K562 (cell line): Measurements from ENCODE around the gene ZNF593OS. TPM values are rescaled to one million over a fixed set of nuclear protein-coding genes. Genes with fewer than 3 reads are reported as not detected.
A peak's percentile ranks its signal among the peaks of the same experiment; 100 is the strongest.

ENCODE experiments used
- BCL6 ChIP-seq: fragments of 250-450 bp; sonication (Bioruptor Pico); IDR thresholded peaks from 2 replicates; pipeline ENCODE4 v1.4.0; 2020
- BRD4 ChIP-seq: fragments of 200-600 bp; sonication (generic); IDR thresholded peaks from 2 replicates; pipeline ENCODE4 v1.6.1; 2017; ENCODE audit warnings: inconsistent platforms
- HDGF ChIP-seq: fragments of 450-650 bp; IDR thresholded peaks from 2 replicates; pipeline ENCODE4 v1.6.1; 2016
- HLTF ChIP-seq: fragments of 450-650 bp; IDR thresholded peaks from 2 replicates; pipeline ENCODE4 v1.6.1; 2016
- MBD2 ChIP-seq: sonication (generic); IDR thresholded peaks from 2 replicates; pipeline ENCODE4 v1.6.1; 2016; ENCODE audit warnings: low read depth, borderline replicate concordance
- MCM3 ChIP-seq: fragments of 450-650 bp; IDR thresholded peaks from 2 replicates; pipeline ENCODE4 v1.6.1; 2016
- PCBP1 ChIP-seq: fragments of 200-400 bp; formaldehyde crosslinking; IDR thresholded peaks from 2 replicates; pipeline ENCODE4 v1.6.1; 2018; ENCODE audit warnings: mild to moderate bottlenecking, low read depth, low read length; ENCODE audit not compliant: poor library complexity, severe bottlenecking
- PTBP1 ChIP-seq: fragments of 200-400 bp; formaldehyde crosslinking; IDR thresholded peaks from 2 replicates; pipeline ENCODE4 v1.6.1; 2017; ENCODE audit warnings: low read depth, low read length
- RBBP5 ChIP-seq: fragments of 200-600 bp; sonication (generic); IDR thresholded peaks from 2 replicates; pipeline ENCODE4 v1.6.1; 2012; ENCODE audit warnings: borderline replicate concordance, mild to moderate bottlenecking, low read length, control low read depth, inconsistent platforms; ENCODE audit not compliant: insufficient read depth, poor library complexity, severe bottlenecking
- ZBTB17 ChIP-seq: fragments of 450-650 bp; formaldehyde crosslinking; IDR thresholded peaks from 2 replicates; pipeline ENCODE4 v1.4.0; 2020; ENCODE audit warnings: mild to moderate bottlenecking
- ZEB2 ChIP-seq: fragments of 450-650 bp; IDR thresholded peaks from 2 replicates; pipeline ENCODE4 v1.6.1; 2016
- ZNF507 ChIP-seq: conservative IDR thresholded peaks from 2 replicates; pipeline ENCODE4 v1.6.1; 2017; ENCODE audit warnings: missing genetic modification characterization, missing compliant biosample characterization
- polyA plus RNA-seq, 8 experiments: library from polyadenylated mRNA; depleted of rRNA in 4 of 8; stranded (reverse) in 5 of 8; unstranded in 3 of 8; fragments of >200 nt; fragmentation: Nextera tagmentation in 2 of 8; fragmentation: Illumina TruSeq in 1 of 8; extraction: Ambion mirVana in 2 of 8; extraction: Trizol in 1 of 8; gene quantifications; 2 replicates each; pipeline versions ENCODE4 v1.2.1 to v1.2.3, GENCODE V29; 2011 to 2014; ENCODE audit warnings: inconsistent platforms in 1 of 8, missing spikeins in 1 of 8
- total RNA-seq, 7 experiments: library from RNA; depleted of rRNA in 6 of 7; stranded (reverse); fragments of >200 nt in 6 of 7; fragmentation: Illumina TruSeq in 2 of 7; extraction: Trizol in 2 of 7; gene quantifications; 2 replicates each; pipeline versions ENCODE4 v1.2.1 to v1.2.3, GENCODE V29; 2011 to 2021; ENCODE audit warnings: low replicate concordance in 1 of 7
- TF ChIP-seq, protein P1 (sequence below), 2 experiments: fragments of 450-650 bp; formaldehyde crosslinking in 1 of 2; IDR thresholded peaks; 2 replicates each; pipeline versions ENCODE4 v1.4.0 to v1.6.1; 2014 to 2020; ENCODE audit warnings: mild to moderate bottlenecking in 2 of 2, borderline replicate concordance in 1 of 2, low read depth in 1 of 2
- TF ChIP-seq, protein P2 (sequence below): sonication (generic); formaldehyde crosslinking; IDR thresholded peaks from 2 replicates; pipeline ENCODE4 v1.8.0; 2022; ENCODE audit warnings: mild to moderate bottlenecking, missing genetic modification reagents
- TF ChIP-seq, protein P3 (sequence below), 2 experiments: fragments of 450-650 bp in 1 of 2; sonication (generic) in 1 of 2; formaldehyde crosslinking in 1 of 2; IDR thresholded peaks in 1 of 2; conservative IDR thresholded peaks in 1 of 2; 2 replicates each; pipeline versions ENCODE4 v1.6.1 to v1.8.1; 2016 to 2023; ENCODE audit warnings: mild to moderate bottlenecking in 2 of 2, moderate library complexity in 2 of 2, inconsistent platforms in 1 of 2, missing genetic modification reagents in 1 of 2
- TF ChIP-seq, protein P4 (sequence below), 2 experiments: fragments of 450-650 bp; IDR thresholded peaks; 2 replicates each; pipeline ENCODE4 v1.6.1; 2016

Gene ZNF593OS
- total and polyA plus RNA-seq, 9 of the 15 experiments (the other 6 are each of a cell fraction or from before 2014, with no cell fraction given): 0.24 to 0.27 TPM; not detected in 7

DNA sequence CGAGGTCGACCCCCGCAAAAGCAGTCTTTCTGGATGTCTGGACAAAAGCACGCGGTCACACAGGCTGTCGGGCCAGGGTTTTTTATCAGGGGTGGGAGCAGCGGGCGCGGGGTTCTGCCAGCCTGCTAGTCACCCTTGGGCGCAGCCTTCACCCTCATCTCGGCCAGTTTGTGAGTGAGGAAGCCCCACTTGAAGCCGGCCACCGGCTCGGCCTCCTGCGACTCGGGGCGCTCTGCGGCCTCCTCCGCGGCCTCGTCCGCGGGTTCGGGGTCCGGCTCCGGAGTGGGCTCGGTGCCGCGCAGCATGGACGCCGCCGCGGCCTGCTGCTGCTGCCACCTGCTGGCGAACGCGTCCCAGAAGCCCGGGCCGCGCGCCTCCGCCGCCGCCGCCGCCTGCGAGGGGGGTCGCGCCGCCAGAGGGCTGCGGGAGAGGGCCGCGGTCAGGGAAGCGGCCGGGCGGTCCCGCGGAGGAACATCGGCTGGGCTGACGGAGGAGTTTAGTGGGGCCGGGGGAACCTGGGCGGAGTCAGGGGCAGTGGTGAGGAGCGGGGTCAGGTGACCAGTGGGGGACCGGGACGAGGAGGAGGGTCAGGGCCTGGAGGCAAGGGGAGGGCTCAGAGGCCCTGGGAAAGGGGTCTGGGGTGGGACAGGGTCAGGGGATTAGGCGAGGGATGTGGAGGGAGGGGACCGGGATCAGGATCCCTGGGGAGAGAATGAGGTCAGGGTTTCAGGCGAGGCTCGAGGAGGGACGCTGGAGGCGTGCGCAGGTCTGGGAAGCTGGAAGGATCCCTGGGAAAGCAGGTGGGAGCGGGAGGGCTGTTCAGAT lies 7.4 kb downstream of the ZNF593OS start (continued):
- TF ChIP-seq, protein P1, sequence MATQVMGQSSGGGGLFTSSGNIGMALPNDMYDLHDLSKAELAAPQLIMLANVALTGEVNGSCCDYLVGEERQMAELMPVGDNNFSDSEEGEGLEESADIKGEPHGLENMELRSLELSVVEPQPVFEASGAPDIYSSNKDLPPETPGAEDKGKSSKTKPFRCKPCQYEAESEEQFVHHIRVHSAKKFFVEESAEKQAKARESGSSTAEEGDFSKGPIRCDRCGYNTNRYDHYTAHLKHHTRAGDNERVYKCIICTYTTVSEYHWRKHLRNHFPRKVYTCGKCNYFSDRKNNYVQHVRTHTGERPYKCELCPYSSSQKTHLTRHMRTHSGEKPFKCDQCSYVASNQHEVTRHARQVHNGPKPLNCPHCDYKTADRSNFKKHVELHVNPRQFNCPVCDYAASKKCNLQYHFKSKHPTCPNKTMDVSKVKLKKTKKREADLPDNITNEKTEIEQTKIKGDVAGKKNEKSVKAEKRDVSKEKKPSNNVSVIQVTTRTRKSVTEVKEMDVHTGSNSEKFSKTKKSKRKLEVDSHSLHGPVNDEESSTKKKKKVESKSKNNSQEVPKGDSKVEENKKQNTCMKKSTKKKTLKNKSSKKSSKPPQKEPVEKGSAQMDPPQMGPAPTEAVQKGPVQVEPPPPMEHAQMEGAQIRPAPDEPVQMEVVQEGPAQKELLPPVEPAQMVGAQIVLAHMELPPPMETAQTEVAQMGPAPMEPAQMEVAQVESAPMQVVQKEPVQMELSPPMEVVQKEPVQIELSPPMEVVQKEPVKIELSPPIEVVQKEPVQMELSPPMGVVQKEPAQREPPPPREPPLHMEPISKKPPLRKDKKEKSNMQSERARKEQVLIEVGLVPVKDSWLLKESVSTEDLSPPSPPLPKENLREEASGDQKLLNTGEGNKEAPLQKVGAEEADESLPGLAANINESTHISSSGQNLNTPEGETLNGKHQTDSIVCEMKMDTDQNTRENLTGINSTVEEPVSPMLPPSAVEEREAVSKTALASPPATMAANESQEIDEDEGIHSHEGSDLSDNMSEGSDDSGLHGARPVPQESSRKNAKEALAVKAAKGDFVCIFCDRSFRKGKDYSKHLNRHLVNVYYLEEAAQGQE (IDR thresholded peaks at IDR 0.05; ENCODE audit: borderline replicate concordance): peak; percentile 64
- TF ChIP-seq, protein P1 (CRISPR knock-in tag; IDR thresholded peaks at IDR 0.05; ENCODE audit: low read depth): no peak
- TF ChIP-seq ZNF507 (tag): no peak
- TF ChIP-seq ZBTB17 (CRISPR knock-in tag): peak; percentile 45; the same call in 1 of the 2 replicates
- 0 out of 2 replicates have a peak, but pooled peaks have one; percentile 60 for TF ChIP-seq HDGF
- TF ChIP-seq MBD2: no peak
- TF ChIP-seq PCBP1: peak; percentile 66
- 0 out of 2 replicates have a peak, but pooled peaks have one; percentile 54 for TF ChIP-seq PTBP1
- no peak for TF ChIP-seq BRD4
- TF ChIP-seq, protein P2, sequence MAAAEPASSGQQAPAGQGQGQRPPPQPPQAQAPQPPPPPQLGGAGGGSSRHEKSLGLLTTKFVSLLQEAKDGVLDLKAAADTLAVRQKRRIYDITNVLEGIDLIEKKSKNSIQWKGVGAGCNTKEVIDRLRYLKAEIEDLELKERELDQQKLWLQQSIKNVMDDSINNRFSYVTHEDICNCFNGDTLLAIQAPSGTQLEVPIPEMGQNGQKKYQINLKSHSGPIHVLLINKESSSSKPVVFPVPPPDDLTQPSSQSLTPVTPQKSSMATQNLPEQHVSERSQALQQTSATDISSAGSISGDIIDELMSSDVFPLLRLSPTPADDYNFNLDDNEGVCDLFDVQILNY (CRISPR knock-in tag): no peak
- TF ChIP-seq ZEB2: no peak
- 0 out of 2 replicates have a peak, but pooled peaks have one; percentile 17 for TF ChIP-seq HLTF
- no peak for TF ChIP-seq MCM3
- TF ChIP-seq RBBP5: no peak
- TF ChIP-seq, protein P3, sequence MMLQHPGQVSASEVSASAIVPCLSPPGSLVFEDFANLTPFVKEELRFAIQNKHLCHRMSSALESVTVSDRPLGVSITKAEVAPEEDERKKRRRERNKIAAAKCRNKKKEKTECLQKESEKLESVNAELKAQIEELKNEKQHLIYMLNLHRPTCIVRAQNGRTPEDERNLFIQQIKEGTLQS (IDR thresholded peaks at IDR 0.05): no peak
- TF ChIP-seq, protein P3 (CRISPR knock-in tag; conservative IDR thresholded peaks at IDR 0.05): no peak
- TF ChIP-seq, protein P4, sequence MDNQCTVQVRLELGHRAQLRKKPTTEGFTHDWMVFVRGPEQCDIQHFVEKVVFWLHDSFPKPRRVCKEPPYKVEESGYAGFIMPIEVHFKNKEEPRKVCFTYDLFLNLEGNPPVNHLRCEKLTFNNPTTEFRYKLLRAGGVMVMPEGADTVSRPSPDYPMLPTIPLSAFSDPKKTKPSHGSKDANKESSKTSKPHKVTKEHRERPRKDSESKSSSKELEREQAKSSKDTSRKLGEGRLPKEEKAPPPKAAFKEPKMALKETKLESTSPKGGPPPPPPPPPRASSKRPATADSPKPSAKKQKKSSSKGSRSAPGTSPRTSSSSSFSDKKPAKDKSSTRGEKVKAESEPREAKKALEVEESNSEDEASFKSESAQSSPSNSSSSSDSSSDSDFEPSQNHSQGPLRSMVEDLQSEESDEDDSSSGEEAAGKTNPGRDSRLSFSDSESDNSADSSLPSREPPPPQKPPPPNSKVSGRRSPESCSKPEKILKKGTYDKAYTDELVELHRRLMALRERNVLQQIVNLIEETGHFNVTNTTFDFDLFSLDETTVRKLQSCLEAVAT (IDR thresholded peaks at IDR 0.05): 0 out of 4 replicates have a peak, but pooled peaks of 1 of the 2 experiments have one; percentile 64
- no peak for TF ChIP-seq BCL6 (CRISPR knock-in tag)
